ENCODE measurements around the gene RPS6KL1.
A peak's percentile ranks its signal among the peaks of the same experiment; 100 is the strongest.

Gene RPS6KL1

DNA sequence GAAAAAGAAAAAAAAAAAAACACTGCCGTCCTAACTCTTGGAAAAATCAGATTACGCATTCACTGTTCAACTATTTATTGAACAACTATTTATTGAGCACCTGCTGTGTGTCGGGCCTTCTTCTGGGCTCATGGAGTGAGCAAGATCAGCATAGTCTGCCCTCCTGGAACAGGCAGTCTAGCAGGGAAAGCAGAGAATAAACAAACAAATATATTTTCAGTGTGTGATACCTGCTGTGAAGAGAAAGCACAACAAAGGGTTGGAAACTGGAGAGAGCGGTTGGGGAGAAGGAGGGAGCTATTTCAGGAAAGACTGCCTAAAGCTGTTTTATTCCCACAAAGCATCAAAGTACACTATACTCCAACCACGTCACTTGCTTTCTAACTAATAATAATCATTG, 57.9 kb downstream of the RPS6KL1 start:
- TF ChIP-seq, protein P1, sequence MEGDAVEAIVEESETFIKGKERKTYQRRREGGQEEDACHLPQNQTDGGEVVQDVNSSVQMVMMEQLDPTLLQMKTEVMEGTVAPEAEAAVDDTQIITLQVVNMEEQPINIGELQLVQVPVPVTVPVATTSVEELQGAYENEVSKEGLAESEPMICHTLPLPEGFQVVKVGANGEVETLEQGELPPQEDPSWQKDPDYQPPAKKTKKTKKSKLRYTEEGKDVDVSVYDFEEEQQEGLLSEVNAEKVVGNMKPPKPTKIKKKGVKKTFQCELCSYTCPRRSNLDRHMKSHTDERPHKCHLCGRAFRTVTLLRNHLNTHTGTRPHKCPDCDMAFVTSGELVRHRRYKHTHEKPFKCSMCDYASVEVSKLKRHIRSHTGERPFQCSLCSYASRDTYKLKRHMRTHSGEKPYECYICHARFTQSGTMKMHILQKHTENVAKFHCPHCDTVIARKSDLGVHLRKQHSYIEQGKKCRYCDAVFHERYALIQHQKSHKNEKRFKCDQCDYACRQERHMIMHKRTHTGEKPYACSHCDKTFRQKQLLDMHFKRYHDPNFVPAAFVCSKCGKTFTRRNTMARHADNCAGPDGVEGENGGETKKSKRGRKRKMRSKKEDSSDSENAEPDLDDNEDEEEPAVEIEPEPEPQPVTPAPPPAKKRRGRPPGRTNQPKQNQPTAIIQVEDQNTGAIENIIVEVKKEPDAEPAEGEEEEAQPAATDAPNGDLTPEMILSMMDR (IDR thresholded peaks at IDR 0.05; ENCODE audit: low read depth, low read length, missing control alignments): no peak
- no peak overlapping the region for H3K4me3 ChIP-seq (ENCODE audit: low read depth, low read length)
- no peak for DNase-seq (ENCODE audit: low read depth)

DNA sequence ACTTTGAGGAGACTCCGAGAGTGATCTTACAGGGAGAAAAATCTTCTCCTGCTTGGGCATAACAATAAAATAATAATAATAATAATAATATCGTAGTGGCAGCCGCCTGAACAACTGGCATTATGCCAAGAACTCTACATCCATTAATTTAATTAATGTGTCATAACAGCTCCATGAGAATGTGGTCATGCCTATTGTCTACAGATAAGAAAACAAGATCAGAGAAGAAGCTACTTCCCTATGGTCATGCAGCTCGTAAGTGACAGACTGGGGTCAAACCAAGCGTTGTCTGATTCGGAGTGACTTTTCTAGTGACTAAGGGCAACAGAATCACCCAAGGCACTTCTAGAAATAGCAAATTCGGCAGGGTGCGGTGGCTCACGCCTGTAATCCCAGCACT, 58.9 kb downstream of the RPS6KL1 start:
- H3K4me3 ChIP-seq (ENCODE audit: low read depth, low read length): no peak overlapping the region
- TF ChIP-seq, protein P1 (IDR thresholded peaks at IDR 0.05; ENCODE audit: low read depth, low read length, missing control alignments): no peak
- DNase-seq (ENCODE audit: low read depth): no peak

DNA sequence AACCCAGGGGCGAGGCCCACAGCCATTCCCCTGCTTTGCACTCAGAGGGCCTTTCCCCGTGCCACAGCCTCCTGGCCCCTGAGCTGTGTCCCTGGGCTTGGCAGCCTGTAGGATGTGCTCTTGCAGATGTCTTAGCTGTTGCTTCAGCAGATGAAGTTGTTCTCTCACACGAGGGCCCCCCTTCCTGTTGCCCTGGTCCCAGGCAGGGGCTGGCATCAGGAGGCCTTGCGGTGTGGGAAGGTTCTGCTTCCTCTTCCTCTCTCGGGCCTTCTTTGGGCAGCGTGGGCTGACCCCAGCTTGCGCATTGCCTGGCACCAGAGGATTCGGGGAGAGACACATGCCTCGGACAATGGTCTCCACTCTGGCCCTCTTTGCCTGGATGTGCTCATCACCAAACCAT, 59.8 kb downstream of the RPS6KL1 start:
- no peak for DNase-seq (ENCODE audit: low read depth)
- no peak overlapping the region for H3K4me3 ChIP-seq (ENCODE audit: low read depth, low read length)
- TF ChIP-seq, protein P1 (IDR thresholded peaks at IDR 0.05; ENCODE audit: low read depth, low read length, missing control alignments): no peak

DNA sequence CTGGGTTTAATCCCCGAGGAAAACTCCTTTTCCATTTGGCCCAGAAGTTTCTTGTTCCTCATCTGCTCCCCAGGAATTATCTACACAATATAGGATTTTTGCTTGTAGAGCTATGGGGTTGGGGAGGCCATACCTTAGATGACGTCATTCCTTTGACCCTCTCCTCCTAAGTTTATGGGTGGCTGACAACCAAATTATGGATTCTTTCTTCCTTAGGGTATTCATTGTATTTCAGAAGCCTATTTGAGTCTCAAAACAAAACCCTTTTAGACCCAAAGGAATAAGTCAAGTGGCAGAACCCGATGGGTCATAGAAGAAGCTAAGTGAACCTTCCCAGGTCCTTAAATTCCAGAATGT, 61.3 kb downstream of the RPS6KL1 start:
- TF ChIP-seq, protein P1 (IDR thresholded peaks at IDR 0.05; ENCODE audit: low read depth, low read length, missing control alignments): no peak
- no peak for DNase-seq (ENCODE audit: low read depth)
- H3K4me3 ChIP-seq (ENCODE audit: low read depth, low read length): no peak overlapping the region

DNA sequence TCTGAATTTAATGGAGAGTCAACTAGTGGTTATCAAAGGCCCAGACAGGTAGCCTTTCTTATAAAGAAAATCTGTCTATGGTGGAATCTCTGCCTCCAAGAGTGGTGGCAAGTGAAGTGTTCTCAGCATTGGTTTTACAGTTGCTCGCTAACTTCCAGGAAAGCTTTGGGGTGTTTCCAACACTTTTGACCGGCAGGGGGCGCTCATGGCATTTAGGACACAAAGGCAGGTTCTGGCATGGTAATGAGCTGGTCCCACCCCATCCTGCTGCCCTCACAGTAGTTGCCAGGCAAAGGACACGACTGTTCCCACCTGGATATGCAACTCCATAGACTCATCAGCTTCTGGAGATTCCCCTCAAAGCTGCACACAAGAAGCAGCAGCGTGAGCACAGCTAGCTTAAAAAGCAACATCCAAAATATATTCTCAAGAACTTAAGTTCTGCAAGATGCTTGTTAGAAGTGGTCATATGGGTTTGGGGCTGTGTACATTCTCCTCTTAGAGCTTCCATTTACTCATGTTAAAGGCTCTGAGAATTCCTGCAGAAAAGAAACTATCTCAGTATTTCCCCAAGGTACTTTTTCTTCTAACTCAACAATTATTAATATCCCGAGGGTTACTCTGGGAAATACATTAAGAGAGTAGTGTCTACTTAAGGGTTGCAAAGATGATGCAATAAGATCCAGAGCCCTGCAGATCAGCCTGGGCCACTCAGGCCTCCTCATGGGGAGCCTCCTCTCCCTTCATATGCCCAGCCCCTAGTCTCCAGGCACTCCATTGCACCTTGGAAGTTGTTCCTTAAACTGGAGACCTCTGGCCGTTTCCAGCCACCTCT, 61.9 kb downstream of the RPS6KL1 start:
- TF ChIP-seq, protein P1 (IDR thresholded peaks at IDR 0.05; ENCODE audit: low read depth, low read length, missing control alignments): peak; percentile 92

DNA sequence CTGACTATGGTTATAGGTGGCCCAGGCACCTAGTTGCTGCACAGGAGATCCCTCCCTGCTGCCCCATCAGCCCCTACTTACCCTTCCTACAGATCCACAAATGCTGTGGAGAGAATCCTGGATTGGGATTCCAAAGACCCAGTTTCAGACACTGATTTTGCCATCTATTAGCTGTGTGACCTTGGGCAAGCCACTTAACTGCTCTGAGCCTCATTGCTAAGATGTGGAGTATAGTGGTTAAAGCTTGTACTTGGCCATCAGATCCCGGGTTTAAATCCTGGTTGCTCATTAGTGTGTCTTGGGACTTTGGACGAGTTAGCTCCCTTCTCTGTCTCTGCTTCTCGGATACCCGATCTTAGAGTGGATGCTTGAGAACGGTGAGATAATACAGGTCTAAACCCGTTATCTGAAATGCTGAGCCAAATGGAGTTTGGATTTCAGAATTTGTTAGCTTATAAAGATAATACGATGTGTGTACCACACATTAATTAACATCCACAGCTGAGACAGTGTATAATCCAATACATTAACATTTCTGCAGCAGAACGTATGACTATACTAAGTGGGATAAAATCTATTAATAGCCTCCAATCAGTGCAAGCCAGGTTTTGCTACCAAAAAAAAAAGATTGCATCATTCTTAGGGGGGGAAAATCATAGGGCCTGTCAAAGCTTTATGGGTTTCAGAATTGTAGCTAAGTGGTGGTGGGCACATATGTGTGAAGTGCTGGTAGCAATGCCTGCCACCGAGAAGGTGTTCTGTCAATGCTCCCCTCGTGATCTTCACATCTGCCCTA, 63.1 kb downstream of the RPS6KL1 start:
- TF ChIP-seq, protein P1 (IDR thresholded peaks at IDR 0.05; ENCODE audit: low read depth, low read length, missing control alignments): no peak
- no peak for DNase-seq (ENCODE audit: low read depth)
- no peak overlapping the region for H3K4me3 ChIP-seq (ENCODE audit: low read depth, low read length)

More for the DNA sequence above, 61.9 kb downstream of the RPS6KL1 start:
- no peak overlapping the region for H3K4me3 ChIP-seq (ENCODE audit: low read depth, low read length)
- peak; percentile 55 for DNase-seq (ENCODE audit: low read depth)

Data from GM12864 (cell line).